HepG2 (cell line): ENCODE data around the gene SBDS. TPM values are rescaled to one million over a fixed set of nuclear protein-coding genes. Genes with fewer than 3 reads are reported as not detected.
"Not testable (repeated sequence)": the region's sequence is repeated elsewhere in the genome, so short reads cannot be mapped to it uniquely, and the experiment has no call there.

Experiments
- CERS6 ChIP-seq: sonication (generic); formaldehyde crosslinking; IDR thresholded peaks from 2 replicates; pipeline ENCODE4 v1.5.0; 2020; ENCODE audit warnings: missing genetic modification reagents
- HBP1 ChIP-seq: IDR thresholded peaks from 2 replicates; pipeline ENCODE4 v1.6.1; 2016; ENCODE audit warnings: low read depth, control low read depth
- MIER3 ChIP-seq: IDR thresholded peaks from 2 replicates; pipeline ENCODE4 v1.6.1; 2016; ENCODE audit warnings: missing compliant biosample characterization, borderline replicate concordance
- MTF2 ChIP-seq: sonication (generic); formaldehyde crosslinking; IDR thresholded peaks from 2 replicates; pipeline ENCODE4 v1.5.0; 2020; ENCODE audit warnings: missing genetic modification reagents, borderline replicate concordance
- NR2F6 ChIP-seq, 2 experiments: IDR thresholded peaks; 2 replicates each; pipeline ENCODE4 v1.6.1; 2016; ENCODE audit warnings: antibody characterized with exemption in 1 of 2, mild to moderate bottlenecking in 1 of 2
- SOX13 ChIP-seq, 3 experiments: fragments of 450-650 bp in 1 of 3; sonication (generic) in 1 of 3; formaldehyde crosslinking in 1 of 3; IDR thresholded peaks in 2 of 3; conservative IDR thresholded peaks in 1 of 3; 2 replicates each; pipeline versions ENCODE4 v1.5.0 to v1.6.1; 2016 to 2020; ENCODE audit warnings: antibody characterized with exemption in 1 of 3, mild to moderate bottlenecking in 1 of 3, missing compliant biosample characterization in 1 of 3, missing genetic modification reagents in 1 of 3, moderate library complexity in 1 of 3
- SP2 ChIP-seq: sonication (generic); formaldehyde crosslinking; IDR thresholded peaks from 2 replicates; pipeline ENCODE4 v1.5.1; 2020; ENCODE audit warnings: mild to moderate bottlenecking, missing genetic modification reagents
- SPEN ChIP-seq: sonication (generic); formaldehyde crosslinking; IDR thresholded peaks from 2 replicates; pipeline ENCODE4 v1.5.1; 2020; ENCODE audit warnings: low read depth, mild to moderate bottlenecking, missing genetic modification reagents
- ZNF143 ChIP-seq: sonication (generic); formaldehyde crosslinking; IDR thresholded peaks from 2 replicates; pipeline ENCODE4 v1.4.0; 2020; ENCODE audit warnings: missing genetic modification reagents
- ZNF274 ChIP-seq: sonication (generic); formaldehyde crosslinking; IDR thresholded peaks from 2 replicates; pipeline ENCODE4 v1.5.1; 2020; ENCODE audit warnings: mild to moderate bottlenecking, missing genetic modification reagents
- ZNF510 ChIP-seq: sonication (generic); formaldehyde crosslinking; IDR thresholded peaks from 2 replicates; pipeline ENCODE4 v1.4.0; 2020; ENCODE audit warnings: low read depth, mild to moderate bottlenecking, missing genetic modification reagents
- ZNF788 ChIP-seq: sonication (generic); formaldehyde crosslinking; IDR thresholded peaks from 2 replicates; pipeline ENCODE4 v1.5.0; 2020; ENCODE audit warnings: mild to moderate bottlenecking, missing genetic modification reagents, borderline replicate concordance
- ZSCAN9 ChIP-seq: IDR thresholded peaks from 2 replicates; pipeline ENCODE4 v1.6.1; 2016; ENCODE audit warnings: borderline replicate concordance
- polyA plus RNA-seq, 8 experiments: library from polyadenylated mRNA; depleted of rRNA in 3 of 8; stranded (reverse) in 7 of 8; unstranded in 1 of 8; fragments of >200 nt; fragmentation: Illumina TruSeq in 4 of 8; extraction: Trizol in 4 of 8; gene quantifications; 2 replicates each; pipeline versions ENCODE4 v1.2.1 to v1.2.3, GENCODE V29; 2011 to 2016; ENCODE audit warnings: low read depth in 4 of 8, missing spikeins in 1 of 8, mixed read lengths in 1 of 8; ENCODE audit not compliant: insufficient read depth in 1 of 8
- total RNA-seq, 5 experiments: library from RNA; depleted of rRNA; stranded (reverse); fragments of >200 nt; fragmentation: Illumina TruSeq; extraction: Trizol; gene quantifications; 2 replicates each; pipeline ENCODE4 v1.2.3, GENCODE V29; 2016; ENCODE audit warnings: low read depth in 1 of 5
- TF ChIP-seq, protein P1 (sequence below): sonication (generic); formaldehyde crosslinking; IDR thresholded peaks from 2 replicates; pipeline ENCODE4 v1.4.0; 2020; ENCODE audit warnings: missing genetic modification reagents, borderline replicate concordance
- TF ChIP-seq, protein P2 (sequence below): sonication (generic); formaldehyde crosslinking; IDR thresholded peaks from 2 replicates; pipeline ENCODE4 v1.8.0; 2022; ENCODE audit warnings: low read depth, missing genetic modification reagents
- TF ChIP-seq, protein P3 (sequence below): sonication (generic); formaldehyde crosslinking; IDR thresholded peaks from 2 replicates; pipeline ENCODE4 v1.8.0; 2022; ENCODE audit warnings: missing genetic modification reagents, mild to moderate bottlenecking, inconsistent platforms, borderline replicate concordance

Gene SBDS
- total and polyA plus RNA-seq, 2 of the 13 experiments (the other 11 are each of a cell fraction or from before 2014, with no cell fraction given) = 39.1 to 79.3 TPM

DNA sequence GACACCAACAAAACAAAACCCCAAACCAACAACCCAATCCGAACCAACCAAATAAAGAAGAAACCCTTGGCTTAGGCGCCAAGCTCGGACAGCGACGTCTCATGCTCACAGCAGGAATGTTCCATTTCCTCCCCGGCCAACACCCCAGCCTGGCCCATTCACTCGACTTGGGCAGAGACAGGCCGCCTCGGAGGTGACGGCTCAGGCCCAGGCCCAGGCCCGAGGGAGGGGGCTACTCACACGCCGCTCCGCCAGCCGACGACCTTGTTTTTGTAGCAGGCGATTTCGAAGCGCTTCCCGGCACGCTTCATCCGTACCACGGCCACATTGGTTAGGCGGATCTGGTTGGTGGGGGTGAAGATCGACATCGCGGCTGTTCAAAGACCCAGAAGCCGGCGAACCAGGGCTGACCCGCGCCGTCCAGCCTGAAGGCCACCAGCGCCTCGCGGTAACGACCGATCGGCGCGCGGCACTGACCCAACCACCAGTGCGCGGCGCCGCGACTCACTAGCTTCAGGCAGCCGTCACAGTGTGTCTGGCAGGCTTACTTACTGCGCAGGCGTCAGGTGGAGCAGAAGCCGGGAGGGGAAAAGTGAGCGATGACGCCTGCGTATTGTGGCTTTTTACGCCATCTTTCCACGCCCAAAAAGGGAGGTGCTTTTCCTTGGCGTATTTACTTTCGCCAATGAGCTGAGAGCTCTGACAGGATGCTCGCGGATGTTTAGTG lies at the start of gene SBDS (continued):
- TF ChIP-seq, protein P1, sequence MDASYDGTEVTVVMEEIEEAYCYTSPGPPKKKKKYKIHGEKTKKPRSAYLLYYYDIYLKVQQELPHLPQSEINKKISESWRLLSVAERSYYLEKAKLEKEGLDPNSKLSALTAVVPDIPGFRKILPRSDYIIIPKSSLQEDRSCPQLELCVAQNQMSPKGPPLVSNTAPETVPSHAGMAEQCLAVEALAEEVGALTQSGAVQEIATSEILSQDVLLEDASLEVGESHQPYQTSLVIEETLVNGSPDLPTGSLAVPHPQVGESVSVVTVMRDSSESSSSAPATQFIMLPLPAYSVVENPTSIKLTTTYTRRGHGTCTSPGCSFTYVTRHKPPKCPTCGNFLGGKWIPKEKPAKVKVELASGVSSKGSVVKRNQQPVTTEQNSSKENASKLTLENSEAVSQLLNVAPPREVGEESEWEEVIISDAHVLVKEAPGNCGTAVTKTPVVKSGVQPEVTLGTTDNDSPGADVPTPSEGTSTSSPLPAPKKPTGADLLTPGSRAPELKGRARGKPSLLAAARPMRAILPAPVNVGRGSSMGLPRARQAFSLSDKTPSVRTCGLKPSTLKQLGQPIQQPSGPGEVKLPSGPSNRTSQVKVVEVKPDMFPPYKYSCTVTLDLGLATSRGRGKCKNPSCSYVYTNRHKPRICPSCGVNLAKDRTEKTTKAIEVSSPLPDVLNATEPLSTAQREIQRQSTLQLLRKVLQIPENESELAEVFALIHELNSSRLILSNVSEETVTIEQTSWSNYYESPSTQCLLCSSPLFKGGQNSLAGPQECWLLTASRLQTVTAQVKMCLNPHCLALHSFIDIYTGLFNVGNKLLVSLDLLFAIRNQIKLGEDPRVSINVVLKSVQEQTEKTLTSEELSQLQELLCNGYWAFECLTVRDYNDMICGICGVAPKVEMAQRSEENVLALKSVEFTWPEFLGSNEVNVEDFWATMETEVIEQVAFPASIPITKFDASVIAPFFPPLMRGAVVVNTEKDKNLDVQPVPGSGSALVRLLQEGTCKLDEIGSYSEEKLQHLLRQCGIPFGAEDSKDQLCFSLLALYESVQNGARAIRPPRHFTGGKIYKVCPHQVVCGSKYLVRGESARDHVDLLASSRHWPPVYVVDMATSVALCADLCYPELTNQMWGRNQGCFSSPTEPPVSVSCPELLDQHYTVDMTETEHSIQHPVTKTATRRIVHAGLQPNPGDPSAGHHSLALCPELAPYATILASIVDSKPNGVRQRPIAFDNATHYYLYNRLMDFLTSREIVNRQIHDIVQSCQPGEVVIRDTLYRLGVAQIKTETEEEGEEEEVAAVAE (CRISPR knock-in tag) = 0 out of 2 replicates have a peak, but pooled peaks have one; percentile 31
- TF ChIP-seq ZNF788 (CRISPR knock-in tag) = peak; percentile 69; the same call in 1 of the 2 replicates
- 0 out of 2 replicates have a peak, but pooled peaks have one; percentile 33 for TF ChIP-seq ZNF143 (CRISPR knock-in tag)
- TF ChIP-seq, protein P2, sequence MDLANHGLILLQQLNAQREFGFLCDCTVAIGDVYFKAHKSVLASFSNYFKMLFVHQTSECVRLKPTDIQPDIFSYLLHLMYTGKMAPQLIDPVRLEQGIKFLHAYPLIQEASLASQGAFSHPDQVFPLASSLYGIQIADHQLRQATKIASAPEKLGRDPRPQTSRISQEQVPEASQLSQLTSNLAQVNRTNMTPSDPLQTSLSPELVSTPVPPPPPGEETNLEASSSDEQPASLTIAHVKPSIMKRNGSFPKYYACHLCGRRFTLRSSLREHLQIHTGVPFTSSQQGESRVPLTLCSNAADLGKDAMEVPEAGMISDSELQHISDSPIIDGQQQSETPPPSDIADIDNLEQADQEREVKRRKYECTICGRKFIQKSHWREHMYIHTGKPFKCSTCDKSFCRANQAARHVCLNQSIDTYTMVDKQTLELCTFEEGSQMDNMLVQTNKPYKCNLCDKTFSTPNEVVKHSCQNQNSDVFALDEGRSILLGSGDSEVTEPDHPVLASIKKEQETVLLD = 0 out of 2 replicates have a peak, but pooled peaks have one; percentile 34
- peak; percentile 33; the same call in 1 of the 2 replicates for TF ChIP-seq ZNF510 (CRISPR knock-in tag)
- 0 out of 2 replicates have a peak, but pooled peaks have one; percentile 7 for TF ChIP-seq CERS6
- TF ChIP-seq HBP1 (CRISPR knock-in tag) = peak; percentile 36; the same call in 1 of the 2 replicates
- not testable (repeated sequence) for TF ChIP-seq SOX13, NR2F6 (IDR thresholded peaks at IDR 0.05)
- peak in 1 of 2 experiments; percentile 21; a peak in 2 of 4 replicates for TF ChIP-seq SOX13 (CRISPR knock-in tag; conservative IDR thresholded peaks at IDR 0.05 in 1 of 2, IDR thresholded peaks at IDR 0.05 in 1 of 2)
- TF ChIP-seq MIER3 (CRISPR knock-in tag) = peak; percentile 35; the same call in 1 of the 2 replicates
- peak; percentile 58; the same call in 1 of the 2 replicates for TF ChIP-seq MTF2 (CRISPR knock-in tag)
- TF ChIP-seq NR2F6 (CRISPR knock-in tag; IDR thresholded peaks at IDR 0.05) = 0 out of 2 replicates have a peak, but pooled peaks have one; percentile 44
- TF ChIP-seq, protein P3, sequence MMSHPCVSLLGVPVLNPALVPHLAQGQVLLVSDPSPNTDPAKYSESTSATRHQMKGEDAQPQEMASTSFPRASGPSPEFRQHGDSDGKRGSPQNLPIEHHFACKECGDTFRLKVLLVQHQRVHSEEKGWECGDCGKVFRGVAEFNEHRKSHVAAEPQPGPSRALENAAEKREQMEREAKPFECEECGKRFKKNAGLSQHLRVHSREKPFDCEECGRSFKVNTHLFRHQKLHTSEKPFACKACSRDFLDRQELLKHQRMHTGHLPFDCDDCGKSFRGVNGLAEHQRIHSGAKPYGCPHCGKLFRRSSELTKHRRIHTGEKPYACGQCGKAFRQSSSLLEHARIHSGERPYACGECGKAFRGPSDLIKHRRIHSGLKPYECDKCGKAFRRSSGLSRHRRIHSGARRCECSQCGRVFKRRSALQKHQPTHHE (CRISPR knock-in tag) = peak; percentile 91
- peak; percentile 33; the same call in 1 of the 2 replicates for TF ChIP-seq ZSCAN9 (CRISPR knock-in tag)
- peak; percentile 41; the same call in 1 of the 2 replicates for TF ChIP-seq SPEN (CRISPR knock-in tag)
- TF ChIP-seq ZNF274 (CRISPR knock-in tag) = peak; percentile 72; the same call in 1 of the 2 replicates
- TF ChIP-seq SP2 (CRISPR knock-in tag) = peak; percentile 65
